GM19468 (cell line): ENCODE data around the gene RAE1.

ENCODE experiments used
- ATAC-seq: cut with Tn5 transposase; IDR thresholded peaks from one replicate; pipeline ENCODE4 v1.9.1; 2021; ENCODE audit warnings: mild to moderate bottlenecking, moderate library complexity, moderate number of reproducible peaks; ENCODE audit not compliant: unreplicated experiment; ENCODE audit errors: extremely low read depth

The RAE1 gene

GRCh38 chr20:57396984-57397692, 46.1 kb downstream of the RAE1 start:
- ATAC-seq, result no peak

- ATAC-seq, result no peak
Observed at GRCh38 chr20:57397693-57398108, 46.6 kb downstream of the RAE1 start.

- peak; percentile 49 for ATAC-seq
Observed at GRCh38 chr20:57398231-57398821, 47.3 kb downstream of the RAE1 start.

- ATAC-seq, result no peak
Observed at GRCh38 chr20:57398901-57399535, 48.0 kb downstream of the RAE1 start.

GRCh38 chr20:57399587-57400155, 48.6 kb downstream of the RAE1 start:
- peak; percentile 25 for ATAC-seq

- ATAC-seq, result no peak
Observed at GRCh38 chr20:57400231-57400701, 49.2 kb downstream of the RAE1 start.

GRCh38 chr20:57400821-57401564, 49.9 kb downstream of the RAE1 start:
- ATAC-seq, result no peak

GRCh38 chr20:57401565-57401918, 50.5 kb downstream of the RAE1 start:
- no peak for ATAC-seq

- ATAC-seq, result no peak
Observed at GRCh38 chr20:57402206-57403125, 51.4 kb downstream of the RAE1 start.

GRCh38 chr20:57403216-57403615, 52.2 kb downstream of the RAE1 start:
- ATAC-seq, result no peak

- no peak for ATAC-seq
Observed at GRCh38 chr20:57404006-57404405, 53.0 kb downstream of the RAE1 start.

GRCh38 chr20:57404419-57405072, 53.5 kb downstream of the RAE1 start:
- ATAC-seq, result no peak

GRCh38 chr20:57405236-57406016, 54.4 kb downstream of the RAE1 start:
- ATAC-seq, result no peak

GRCh38 chr20:57407541-57407956, 56.5 kb downstream of the RAE1 start:
- ATAC-seq, result no peak

GRCh38 chr20:57408131-57408530, 57.1 kb downstream of the RAE1 start:
- no peak for ATAC-seq

- no peak for ATAC-seq
Observed at GRCh38 chr20:57408536-57409233, 57.6 kb downstream of the RAE1 start.

- no peak for ATAC-seq
Observed at GRCh38 chr20:57409316-57409671, 58.2 kb downstream of the RAE1 start.
